Uterus (tissue), 4 donors: ENCODE measurements around the gene SAP30BP. TPM values are rescaled to one million over a fixed set of nuclear protein-coding genes. Genes with fewer than 3 reads are reported as not detected.

Source experiments
- DNase-seq, 2 donors: peaks; one replicate each; pipeline ENCODE4 v3.0.0-alpha.2; 2019 to 2020
- H3K27ac ChIP-seq, 2 donors: fragments of 200-600 bp; sonication (generic); 1 replicate in 1 of 2; 2 replicates in 1 of 2; pipeline ENCODE4 v1.5.1; 2016 to 2018
- H3K27me3 ChIP-seq, 2 donors: fragments of 200-600 bp; sonication (generic); one replicate each; pipeline ENCODE4 v1.5.1; 2018 to 2019; ENCODE audit warnings: control low read depth in 1 of 2
- H3K36me3 ChIP-seq, 2 donors: fragments of 200-600 bp; sonication (generic); one replicate each; pipeline ENCODE4 v1.5.1; 2019; ENCODE audit warnings: control low read depth in 1 of 2
- H3K4me1 ChIP-seq, 2 donors: fragments of 200-600 bp; sonication (generic); one replicate each; pipeline ENCODE4 v1.5.1; 2018 to 2019; ENCODE audit warnings: control low read depth in 1 of 2
- H3K4me3 ChIP-seq, 2 donors: fragments of 200-600 bp; sonication (generic); 1 replicate in 1 of 2; 2 replicates in 1 of 2; pipeline ENCODE4 v1.5.1; 2018 to 2019; ENCODE audit warnings: mild to moderate bottlenecking in 1 of 2
- H3K9me3 ChIP-seq, 2 donors: fragments of 200-600 bp; sonication (generic); one replicate each; pipeline ENCODE4 v1.5.1; 2019; ENCODE audit warnings: control low read depth in 1 of 2
- CTCF ChIP-seq, 4 experiments: fragments of 200-600 bp in 2 of 4; fragments of 450-650 bp in 2 of 4; sonication (generic) in 2 of 4; IDR thresholded peaks; one replicate each; pipeline ENCODE4 v1.5.1; 2016 to 2019; ENCODE audit warnings: antibody characterized with exemption in 4 of 4, mild to moderate bottlenecking in 2 of 4, moderate library complexity in 1 of 4
- POLR2A ChIP-seq, 2 donors: fragments of 450-650 bp; IDR thresholded peaks; one replicate each; pipeline ENCODE4 v1.6.1; 2016; ENCODE audit warnings: antibody characterized with exemption in 2 of 2, mild to moderate bottlenecking in 1 of 2, moderate library complexity in 1 of 2
- intact Hi-C: fragments of 100-400 bp; cut with DNase I; formaldehyde crosslinking; loops from one replicate; pipeline ENCODE4 v1.15.1; 2023; ENCODE audit warnings: low total_unique reads
- total RNA-seq, 4 donors: library from RNA; depleted of rRNA in 3 of 4; stranded (reverse); fragments of >200 nt in 3 of 4; gene quantifications; one replicate each; pipeline versions ENCODE4 v1.1.0 to v1.2.4, GENCODE V29; 2014 to 2023
- donor health status: DM: yes; HTN: yes; CAD: no.

SAP30BP gene
- total RNA-seq, 4 donors from 2014 or later = 14.1 to 87.7 (median 64.7) TPM

- intact Hi-C loops = no loop called here
- Histone ChIP-seq H3K4me3 (no peak overlapping the region), H3K27me3 (peaks cover 7 to 8% of the 10 kb centered on the region in 2 donors), H3K27ac (no peak overlapping the region), H3K4me1 (peaks cover 0 to 10% of the 10 kb centered on the region in 2 donors), H3K9me3 (no peaks in the 10 kb centered on the region), H3K36me3 (no peaks in the 10 kb centered on the region)
- no peak for DNase-seq
- no peak for TF ChIP-seq CTCF (IDR thresholded peaks at IDR 0.05)
- TF ChIP-seq POLR2A (IDR thresholded peaks at IDR 0.05) = no peak
Observed at GRCh38 chr17:75723171-75723930, 56.2 kb downstream of the SAP30BP start.

- Histone ChIP-seq H3K4me3 (no peak overlapping the region), H3K9me3 (no peaks in the 10 kb centered on the region), H3K4me1 (peaks cover 0 to 10% of the 10 kb centered on the region in 2 donors), H3K27me3 (peaks cover 7 to 8% of the 10 kb centered on the region in 2 donors), H3K36me3 (no peaks in the 10 kb centered on the region), H3K27ac (no peak overlapping the region)
- intact Hi-C loops = no loop called here
- no peak for DNase-seq
- TF ChIP-seq CTCF (IDR thresholded peaks at IDR 0.05) = no peak
- TF ChIP-seq POLR2A (IDR thresholded peaks at IDR 0.05) = no peak
Observed at GRCh38 chr17:75724016-75725003, 57.2 kb downstream of the SAP30BP start.

GRCh38 chr17:75725504-75725903, 58.4 kb downstream of the SAP30BP start:
- no peak overlapping the region for H3K27ac ChIP-seq
- intact Hi-C loops = no loop called here

GRCh38 chr17:75727391-75727790, 60.3 kb downstream of the SAP30BP start:
- no peak for DNase-seq
- H3K27me3 ChIP-seq = no peaks in the 10 kb centered on the region
- H3K36me3 ChIP-seq = no peaks in the 10 kb centered on the region
- intact Hi-C loops = no loop called here
- H3K27ac ChIP-seq = no peak overlapping the region
- TF ChIP-seq POLR2A (IDR thresholded peaks at IDR 0.05) (no peak), CTCF (IDR thresholded peaks at IDR 0.05) (no peak)
- no peaks in the 10 kb centered on the region for H3K9me3 ChIP-seq
- no peaks in the 10 kb centered on the region for H3K4me1 ChIP-seq
- H3K4me3 ChIP-seq = no peak overlapping the region

More at GRCh38 chr17:75725504-75725903, 58.4 kb downstream of the SAP30BP start:
- Histone ChIP-seq H3K4me3 (no peak overlapping the region), H3K36me3 (no peaks in the 10 kb centered on the region), H3K9me3 (no peaks in the 10 kb centered on the region), H3K4me1 (peaks cover 0 to 10% of the 10 kb centered on the region in 2 donors), H3K27me3 (peaks cover 7 to 8% of the 10 kb centered on the region in 2 donors)
- TF ChIP-seq POLR2A (IDR thresholded peaks at IDR 0.05) = no peak
- TF ChIP-seq CTCF (IDR thresholded peaks at IDR 0.05) = no peak
- DNase-seq = no peak
